ENCODE measurements around the gene LAMA2.

Gene LAMA2, protein sequence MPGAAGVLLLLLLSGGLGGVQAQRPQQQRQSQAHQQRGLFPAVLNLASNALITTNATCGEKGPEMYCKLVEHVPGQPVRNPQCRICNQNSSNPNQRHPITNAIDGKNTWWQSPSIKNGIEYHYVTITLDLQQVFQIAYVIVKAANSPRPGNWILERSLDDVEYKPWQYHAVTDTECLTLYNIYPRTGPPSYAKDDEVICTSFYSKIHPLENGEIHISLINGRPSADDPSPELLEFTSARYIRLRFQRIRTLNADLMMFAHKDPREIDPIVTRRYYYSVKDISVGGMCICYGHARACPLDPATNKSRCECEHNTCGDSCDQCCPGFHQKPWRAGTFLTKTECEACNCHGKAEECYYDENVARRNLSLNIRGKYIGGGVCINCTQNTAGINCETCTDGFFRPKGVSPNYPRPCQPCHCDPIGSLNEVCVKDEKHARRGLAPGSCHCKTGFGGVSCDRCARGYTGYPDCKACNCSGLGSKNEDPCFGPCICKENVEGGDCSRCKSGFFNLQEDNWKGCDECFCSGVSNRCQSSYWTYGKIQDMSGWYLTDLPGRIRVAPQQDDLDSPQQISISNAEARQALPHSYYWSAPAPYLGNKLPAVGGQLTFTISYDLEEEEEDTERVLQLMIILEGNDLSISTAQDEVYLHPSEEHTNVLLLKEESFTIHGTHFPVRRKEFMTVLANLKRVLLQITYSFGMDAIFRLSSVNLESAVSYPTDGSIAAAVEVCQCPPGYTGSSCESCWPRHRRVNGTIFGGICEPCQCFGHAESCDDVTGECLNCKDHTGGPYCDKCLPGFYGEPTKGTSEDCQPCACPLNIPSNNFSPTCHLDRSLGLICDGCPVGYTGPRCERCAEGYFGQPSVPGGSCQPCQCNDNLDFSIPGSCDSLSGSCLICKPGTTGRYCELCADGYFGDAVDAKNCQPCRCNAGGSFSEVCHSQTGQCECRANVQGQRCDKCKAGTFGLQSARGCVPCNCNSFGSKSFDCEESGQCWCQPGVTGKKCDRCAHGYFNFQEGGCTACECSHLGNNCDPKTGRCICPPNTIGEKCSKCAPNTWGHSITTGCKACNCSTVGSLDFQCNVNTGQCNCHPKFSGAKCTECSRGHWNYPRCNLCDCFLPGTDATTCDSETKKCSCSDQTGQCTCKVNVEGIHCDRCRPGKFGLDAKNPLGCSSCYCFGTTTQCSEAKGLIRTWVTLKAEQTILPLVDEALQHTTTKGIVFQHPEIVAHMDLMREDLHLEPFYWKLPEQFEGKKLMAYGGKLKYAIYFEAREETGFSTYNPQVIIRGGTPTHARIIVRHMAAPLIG (N-terminal part only)

DNA sequence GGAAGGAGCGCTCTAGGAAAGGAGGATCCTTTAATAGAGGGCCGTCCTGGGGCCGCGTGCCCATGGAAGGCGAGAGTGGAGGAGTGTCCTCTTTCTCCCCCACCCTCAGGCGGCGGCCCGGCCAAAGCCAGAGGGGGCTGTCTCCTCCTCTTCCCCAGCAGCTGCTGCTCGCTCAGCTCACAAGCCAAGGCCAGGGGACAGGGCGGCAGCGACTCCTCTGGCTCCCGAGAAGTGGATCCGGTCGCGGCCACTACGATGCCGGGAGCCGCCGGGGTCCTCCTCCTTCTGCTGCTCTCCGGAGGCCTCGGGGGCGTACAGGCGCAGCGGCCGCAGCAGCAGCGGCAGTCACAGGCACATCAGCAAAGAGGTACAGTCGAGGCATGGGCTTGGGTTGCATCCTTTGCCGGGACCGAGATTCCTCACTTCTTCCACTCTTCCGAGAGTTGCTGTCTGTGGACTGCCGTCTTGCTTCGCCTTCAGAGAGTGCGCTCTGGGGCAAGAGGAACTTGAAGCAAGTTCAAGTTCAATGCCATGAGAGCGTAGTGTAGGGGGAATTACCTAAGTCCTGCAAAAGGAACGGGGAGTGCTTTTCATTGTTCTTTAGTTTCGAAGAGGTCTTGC is at the start of gene LAMA2:
Gene LAMA2, plus strand, starts transcription at position 148 of the 621 bp plus-strand sequence. Its CDS starts 108 bp downstream, at position 256.
- Histone ChIP-seq H3K27me3 (ENCODE audit: low read depth, low read length) (no peaks in the 10 kb centered on the region), H3K4me3 (ENCODE audit: low read length) (no peak within 1 kb of the TSS), H3K79me2 (ENCODE audit: low read length) (no peaks in the 10 kb centered on the region), H3K9ac (ENCODE audit: low read length) (no peak within 1 kb of the TSS), H4K20me1 (ENCODE audit: insufficient read depth, low read length) (no peaks in the 10 kb centered on the region), H3K4me1 (ENCODE audit: low read length) (no peaks in the 10 kb centered on the region), H3K9me3 (ENCODE audit: insufficient read depth, low read length) (no peaks in the 10 kb centered on the region), H3K27ac (ENCODE audit: low read length) (no peak within 1 kb of the TSS), H3K4me2 (ENCODE audit: low read length) (no peak within 1 kb of the TSS), H2AFZ (ENCODE audit: low read depth, low read length) (no peak within 1 kb of the TSS), H3K36me3 (replicated peaks; ENCODE audit: low read depth, low read length) (no peaks in the 10 kb centered on the region)
- TF ChIP-seq, protein P1, sequence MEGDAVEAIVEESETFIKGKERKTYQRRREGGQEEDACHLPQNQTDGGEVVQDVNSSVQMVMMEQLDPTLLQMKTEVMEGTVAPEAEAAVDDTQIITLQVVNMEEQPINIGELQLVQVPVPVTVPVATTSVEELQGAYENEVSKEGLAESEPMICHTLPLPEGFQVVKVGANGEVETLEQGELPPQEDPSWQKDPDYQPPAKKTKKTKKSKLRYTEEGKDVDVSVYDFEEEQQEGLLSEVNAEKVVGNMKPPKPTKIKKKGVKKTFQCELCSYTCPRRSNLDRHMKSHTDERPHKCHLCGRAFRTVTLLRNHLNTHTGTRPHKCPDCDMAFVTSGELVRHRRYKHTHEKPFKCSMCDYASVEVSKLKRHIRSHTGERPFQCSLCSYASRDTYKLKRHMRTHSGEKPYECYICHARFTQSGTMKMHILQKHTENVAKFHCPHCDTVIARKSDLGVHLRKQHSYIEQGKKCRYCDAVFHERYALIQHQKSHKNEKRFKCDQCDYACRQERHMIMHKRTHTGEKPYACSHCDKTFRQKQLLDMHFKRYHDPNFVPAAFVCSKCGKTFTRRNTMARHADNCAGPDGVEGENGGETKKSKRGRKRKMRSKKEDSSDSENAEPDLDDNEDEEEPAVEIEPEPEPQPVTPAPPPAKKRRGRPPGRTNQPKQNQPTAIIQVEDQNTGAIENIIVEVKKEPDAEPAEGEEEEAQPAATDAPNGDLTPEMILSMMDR (IDR thresholded peaks at IDR 0.05; ENCODE audit: low read depth, low read length) = no peak
- TF ChIP-seq EZH2phosphoT487 (IDR thresholded peaks at IDR 0.05; ENCODE audit: low read depth) = no peak

DNA sequence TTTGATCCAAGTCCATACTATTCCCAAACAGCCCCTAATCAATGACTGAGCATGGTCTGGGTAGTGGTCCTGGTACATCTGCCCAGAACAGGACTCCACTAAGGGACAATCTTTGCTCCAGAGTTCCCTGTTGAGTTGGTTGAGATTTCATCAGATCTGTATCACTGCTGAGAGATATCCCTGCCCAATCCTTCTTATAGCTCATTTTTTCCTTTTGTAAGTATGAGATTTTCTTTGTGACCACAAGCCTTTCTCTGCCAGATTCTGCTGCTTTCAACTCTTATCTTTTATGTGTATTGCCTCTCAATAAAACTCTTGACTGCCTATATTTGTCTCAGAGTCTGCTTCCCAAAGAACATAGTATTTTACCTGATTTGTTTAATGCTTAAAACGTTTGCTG is 46.2 kb upstream of the LAMA2 start:
- Histone ChIP-seq H3K4me1 (ENCODE audit: low read length) (peaks cover 13% of the 10 kb centered on the region), H3K36me3 (replicated peaks; ENCODE audit: low read depth, low read length) (no peaks in the 10 kb centered on the region), H2AFZ (ENCODE audit: low read depth, low read length) (no peak overlapping the region), H3K79me2 (ENCODE audit: low read length) (no peaks in the 10 kb centered on the region), H4K20me1 (ENCODE audit: insufficient read depth, low read length) (no peaks in the 10 kb centered on the region), H3K4me3 (ENCODE audit: low read length) (no peak overlapping the region), H3K27me3 (ENCODE audit: low read depth, low read length) (no peaks in the 10 kb centered on the region), H3K4me2 (ENCODE audit: low read length) (no peak overlapping the region), H3K9me3 (ENCODE audit: insufficient read depth, low read length) (no peaks in the 10 kb centered on the region), H3K27ac (ENCODE audit: low read length) (no peak overlapping the region), H3K9ac (ENCODE audit: low read length) (no peak overlapping the region)
- no peak for TF ChIP-seq EZH2phosphoT487 (IDR thresholded peaks at IDR 0.05; ENCODE audit: low read depth)
- TF ChIP-seq, protein P1 (IDR thresholded peaks at IDR 0.05; ENCODE audit: low read depth, low read length) = no peak

DNA sequence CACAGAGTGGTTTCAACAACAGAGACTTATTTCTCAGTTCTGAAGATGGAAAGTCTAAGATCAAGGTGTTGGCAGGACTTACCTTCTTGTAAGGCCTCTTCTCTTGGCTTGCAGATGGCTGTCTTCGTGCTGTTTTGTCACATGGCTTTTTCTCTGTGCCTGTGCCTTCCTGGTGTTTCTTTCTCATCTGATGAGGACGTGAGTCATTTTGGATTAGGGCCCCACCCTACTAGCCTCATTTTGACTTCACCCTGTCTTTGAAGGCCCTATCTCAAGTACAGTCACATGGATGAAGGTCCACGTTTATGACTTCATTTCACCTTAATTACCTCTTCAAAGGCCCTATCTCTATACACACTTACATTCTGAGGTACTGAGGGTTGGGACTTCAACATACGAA is 41.4 kb upstream of the LAMA2 start:
- Histone ChIP-seq H3K9me3 (ENCODE audit: insufficient read depth, low read length) (no peaks in the 10 kb centered on the region), H3K27ac (ENCODE audit: low read length) (no peak overlapping the region), H3K27me3 (ENCODE audit: low read depth, low read length) (no peaks in the 10 kb centered on the region), H3K4me1 (ENCODE audit: low read length) (peaks cover 13% of the 10 kb centered on the region), H3K4me2 (ENCODE audit: low read length) (no peak overlapping the region), H3K4me3 (ENCODE audit: low read length) (no peak overlapping the region), H3K79me2 (ENCODE audit: low read length) (no peaks in the 10 kb centered on the region), H3K36me3 (replicated peaks; ENCODE audit: low read depth, low read length) (no peaks in the 10 kb centered on the region), H4K20me1 (ENCODE audit: insufficient read depth, low read length) (no peaks in the 10 kb centered on the region), H3K9ac (ENCODE audit: low read length) (no peak overlapping the region), H2AFZ (ENCODE audit: low read depth, low read length) (no peak overlapping the region)
- TF ChIP-seq, protein P1 (IDR thresholded peaks at IDR 0.05; ENCODE audit: low read depth, low read length) = no peak
- no peak for TF ChIP-seq EZH2phosphoT487 (IDR thresholded peaks at IDR 0.05; ENCODE audit: low read depth)
